Activated CD4-positive, alpha-beta T cell treated with anti-CD3 and anti-CD28 coated beads, Interleukin-2, amount 50 U/mL, for 48 hours (primary cell): Measurements from ENCODE around the gene CDH13.

Source experiments
- DNase-seq, 2 experiments: peaks; one replicate each; pipeline ENCODE4 v3.0.0-alpha.2; 2020

The CDH13 gene

DNA sequence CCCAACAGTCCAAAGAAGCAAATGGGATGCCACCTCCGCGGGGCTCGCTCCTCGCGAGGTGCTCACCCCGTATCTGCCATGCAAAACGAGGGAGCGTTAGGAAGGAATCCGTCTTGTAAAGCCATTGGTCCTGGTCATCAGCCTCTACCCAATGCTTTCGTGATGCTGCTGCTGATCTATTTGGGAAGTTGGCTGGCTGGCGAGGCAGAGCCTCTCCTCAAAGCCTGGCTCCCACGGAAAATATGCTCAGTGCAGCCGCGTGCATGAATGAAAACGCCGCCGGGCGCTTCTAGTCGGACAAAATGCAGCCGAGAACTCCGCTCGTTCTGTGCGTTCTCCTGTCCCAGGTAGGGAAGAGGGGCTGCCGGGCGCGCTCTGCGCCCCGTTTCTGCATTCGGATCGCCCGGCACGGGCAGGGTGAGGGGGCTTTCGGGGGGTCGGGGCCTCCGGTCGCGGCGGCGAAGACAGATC is at the start of gene CDH13:
Gene CDH13 (plus strand): TSS at position 179 of the 471 bp plus-strand sequence.
- no peak for DNase-seq

DNA sequence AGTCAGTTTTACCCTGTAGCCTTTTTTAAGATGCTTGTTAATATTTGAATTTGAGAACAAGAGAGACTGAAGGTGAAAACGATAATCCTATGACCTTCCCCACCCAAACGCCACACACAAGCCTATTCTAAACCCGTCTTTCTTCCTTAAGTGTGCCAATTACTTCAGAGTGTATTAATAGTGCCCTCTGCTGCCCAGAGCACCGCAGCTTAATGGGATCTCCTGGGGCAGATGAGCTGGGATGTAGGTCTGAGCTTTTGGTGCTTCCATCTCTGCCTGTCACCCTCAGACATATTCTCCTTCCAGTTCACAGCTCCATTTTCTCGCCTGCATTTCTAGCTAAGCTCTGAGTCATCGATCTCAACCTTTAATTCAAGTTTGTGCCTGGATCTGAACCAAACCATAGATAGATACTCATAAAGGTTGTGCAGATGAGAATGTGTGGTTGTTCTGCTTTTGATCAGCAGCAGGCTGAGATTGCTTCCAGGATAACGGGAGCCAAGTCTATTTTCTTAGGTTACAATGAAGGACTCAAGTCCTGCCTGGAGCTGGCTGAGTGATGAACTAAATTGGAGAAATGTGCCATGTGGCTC is 46.4 kb upstream of the CDH13 start:
- no peak for DNase-seq

DNA sequence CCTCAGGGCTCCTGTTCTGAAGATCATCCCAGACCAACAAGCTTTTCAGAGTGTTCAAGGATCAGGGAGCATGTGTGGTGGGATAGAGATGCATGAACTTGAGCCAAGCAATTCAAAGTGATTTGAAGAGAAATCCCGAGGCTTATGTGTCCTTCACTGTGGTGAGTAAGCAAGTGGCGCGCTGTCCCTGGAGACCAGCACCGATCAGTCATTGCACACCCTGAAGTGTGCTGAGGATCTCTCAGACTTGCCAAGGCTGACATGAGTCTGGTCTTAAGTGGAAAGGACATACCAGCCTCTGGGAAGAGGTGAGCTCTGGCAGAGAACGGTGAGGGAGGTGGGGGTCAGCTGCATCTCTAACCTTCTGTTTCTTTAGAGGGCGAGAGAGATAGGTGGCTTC is 43.8 kb upstream of the CDH13 start:
- DNase-seq: no peak

- DNase-seq: no peak
Observed at GRCh38 chr16:82583422-82583821, 43.3 kb upstream of the CDH13 start.

GRCh38 chr16:82584553-82585152 is 42.1 kb upstream of the CDH13 start:
- DNase-seq: no peak

DNA sequence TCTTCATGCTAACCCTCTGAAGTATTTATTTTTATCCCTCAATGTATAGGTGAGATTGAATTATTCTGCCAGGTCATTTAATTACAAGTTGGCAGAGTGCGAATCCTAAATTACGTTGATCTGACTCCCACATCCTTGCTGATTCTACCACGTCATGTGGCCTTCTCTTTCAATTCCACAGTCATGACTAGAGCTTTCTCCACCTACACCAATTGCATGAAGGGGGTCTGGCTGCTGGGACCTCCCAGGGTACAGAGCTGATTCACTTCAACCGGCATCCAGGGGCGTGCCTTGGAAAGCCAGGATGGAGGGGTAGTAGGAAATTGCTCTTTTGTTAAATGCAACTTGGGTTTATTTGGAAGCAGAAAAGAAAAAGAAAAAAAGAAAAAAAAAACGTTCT is 41.1 kb upstream of the CDH13 start:
- DNase-seq: no peak

DNA sequence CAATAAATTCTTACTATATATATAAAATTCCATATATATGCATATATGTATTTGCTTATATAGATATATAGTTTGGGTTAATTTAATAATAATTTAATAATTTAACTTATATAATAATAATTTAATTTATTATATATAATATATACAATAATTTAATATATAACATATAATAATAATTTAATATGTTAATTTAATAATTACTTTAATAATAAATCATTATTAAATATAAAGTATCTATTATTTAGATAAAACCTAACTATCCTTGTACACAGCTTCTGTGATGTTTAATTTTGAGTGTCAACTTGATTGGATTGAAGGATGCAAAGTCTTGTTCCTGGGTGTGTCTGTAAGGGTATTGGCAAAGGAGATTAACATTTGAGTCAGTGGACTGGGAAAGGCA is 40.6 kb upstream of the CDH13 start:
- no peak for DNase-seq

GRCh38 chr16:82587289-82587688 is 39.5 kb upstream of the CDH13 start:
- DNase-seq: no peak

- DNase-seq: no peak
Observed at GRCh38 chr16:82589407-82589806, 37.4 kb upstream of the CDH13 start.

- no peak for DNase-seq
Observed at GRCh38 chr16:82594114-82594513, 32.7 kb upstream of the CDH13 start.

- no peak for DNase-seq
Observed at GRCh38 chr16:82598771-82599170, 28.0 kb upstream of the CDH13 start.

GRCh38 chr16:82601989-82602640 is 24.7 kb upstream of the CDH13 start:
- no peak for DNase-seq

GRCh38 chr16:82603784-82604411 is 22.9 kb upstream of the CDH13 start:
- DNase-seq: no peak

DNA sequence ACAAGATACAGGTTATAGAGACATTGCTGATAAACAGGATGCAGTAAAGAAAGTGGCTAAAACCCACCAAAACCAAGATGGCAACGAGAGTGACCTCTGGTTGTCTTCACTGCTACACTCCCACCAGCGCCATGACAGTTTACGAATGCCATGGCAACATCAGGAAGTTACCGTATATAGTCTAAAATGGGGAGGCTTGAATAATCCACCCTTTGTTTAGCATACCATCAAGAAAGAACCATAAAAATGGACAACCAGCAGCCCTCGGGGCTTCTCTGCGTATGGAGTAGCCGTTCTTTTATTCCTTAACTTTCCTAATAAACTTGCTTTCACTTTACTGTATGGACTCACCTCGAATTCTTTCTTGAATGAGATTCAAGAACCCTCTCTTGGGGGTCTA is 21.7 kb upstream of the CDH13 start:
- DNase-seq: no peak

DNA sequence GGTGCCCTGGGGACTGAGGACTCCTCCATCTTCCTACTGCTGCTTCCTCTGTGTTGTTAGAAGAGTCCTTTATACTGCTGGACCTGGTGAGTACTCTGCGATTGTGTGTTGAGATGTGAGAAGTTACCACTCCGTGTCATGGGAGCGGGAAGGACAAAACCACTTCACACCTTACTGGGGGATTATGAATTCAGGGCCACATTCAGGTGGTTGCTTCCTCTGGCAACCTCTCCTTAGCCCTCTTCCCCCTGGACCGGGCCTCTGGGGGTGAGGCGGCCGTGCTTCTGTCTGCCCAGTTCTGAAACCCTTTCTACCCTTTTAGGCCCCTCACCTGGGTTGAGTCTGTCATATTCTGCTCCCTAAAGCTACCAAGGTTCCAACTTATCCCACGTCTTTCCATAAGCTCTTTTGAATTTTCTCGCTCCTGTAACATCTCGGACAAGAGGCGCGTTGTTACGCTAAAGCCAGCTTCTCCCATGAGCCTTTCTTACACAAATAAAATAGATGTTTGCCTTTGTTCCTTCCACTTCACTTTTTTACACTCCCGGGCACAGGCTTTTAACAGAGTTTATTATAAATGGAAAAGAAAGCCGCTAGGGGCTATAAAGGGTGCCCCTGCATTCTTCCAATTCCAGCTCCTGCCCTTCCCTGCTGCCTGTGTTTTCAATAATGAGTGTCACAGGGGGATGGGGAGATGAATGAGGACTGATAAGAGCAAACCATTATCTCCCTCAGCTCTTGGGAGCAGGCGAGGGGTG is 20.7 kb upstream of the CDH13 start:
- DNase-seq: no peak

DNA sequence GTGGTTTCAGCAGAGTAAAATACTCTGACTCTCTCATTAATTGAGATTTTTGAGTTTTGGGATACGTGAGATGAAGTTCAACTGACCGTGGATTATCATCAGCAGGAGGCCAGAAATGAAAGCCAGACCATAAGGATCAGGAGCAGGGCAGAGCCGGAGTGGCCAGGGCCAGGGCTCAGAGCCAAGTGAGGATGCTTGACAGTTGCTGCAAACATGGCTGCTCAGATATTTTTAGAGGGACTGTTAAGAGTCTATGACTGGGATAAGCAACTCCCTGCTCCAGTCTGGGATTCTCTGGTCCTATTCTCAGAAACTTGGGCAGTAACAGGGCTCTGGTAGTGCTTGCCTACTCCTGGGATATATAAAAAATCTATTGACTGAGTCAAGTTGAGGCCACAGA is 17.6 kb upstream of the CDH13 start:
- DNase-seq: no peak

GRCh38 chr16:82612263-82612662 is 14.5 kb upstream of the CDH13 start:
- no peak for DNase-seq

GRCh38 chr16:82616356-82616755 is 10.4 kb upstream of the CDH13 start:
- no peak for DNase-seq

DNA sequence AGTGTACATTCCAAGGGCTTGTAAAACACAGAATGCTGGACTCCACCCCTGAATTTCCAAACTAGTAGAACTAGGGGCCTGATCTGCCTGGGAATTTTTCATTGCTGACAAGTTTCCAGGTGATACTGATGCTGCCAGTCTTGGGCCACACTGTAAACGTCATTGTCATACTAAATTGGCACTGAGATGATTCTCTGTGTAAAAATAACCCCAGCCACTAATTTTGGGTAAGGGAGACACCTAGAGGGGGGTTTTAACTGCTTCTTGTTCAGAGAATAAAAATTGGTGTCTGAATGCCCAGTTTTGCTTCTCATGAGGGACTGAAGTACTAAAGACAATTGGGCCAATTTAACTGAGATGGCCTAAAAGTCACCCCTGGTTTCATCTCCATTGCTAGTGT is 5.0 kb upstream of the CDH13 start:
- DNase-seq: no peak

DNA sequence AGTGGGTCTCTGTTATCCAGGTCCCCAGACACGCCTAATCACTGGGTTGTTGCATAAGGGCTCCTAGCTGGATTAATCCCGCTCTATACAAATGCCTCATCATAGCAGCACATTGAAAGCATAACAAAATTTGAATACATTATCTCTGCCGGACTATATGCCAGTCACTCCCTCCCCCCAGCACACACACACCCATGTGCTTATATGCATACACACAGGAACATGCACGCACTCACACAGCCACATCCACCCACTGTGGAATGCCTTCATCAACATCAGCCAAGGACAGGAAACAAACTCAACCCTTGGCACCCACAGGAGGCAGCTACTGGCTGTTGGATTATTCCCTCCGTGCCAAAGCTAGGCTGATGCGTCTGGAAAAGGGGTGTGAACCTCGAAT is 3.5 kb upstream of the CDH13 start:
- DNase-seq: no peak

GRCh38 chr16:82625066-82625968 is 1.5 kb upstream of the CDH13 start:
- DNase-seq: no peak

GRCh38 chr16:82628088-82628423 is 1.3 kb downstream of the CDH13 start:
- no peak for DNase-seq
